HG02623 (cell line): ENCODE results near the gene STK36.
"Not testable (repeated sequence)": the region's sequence is repeated elsewhere in the genome, so short reads cannot be mapped to it uniquely, and the experiment has no call there.

Source experiments
- ATAC-seq: cut with Tn5 transposase; IDR thresholded peaks from one replicate; pipeline ENCODE4 v1.9.1; 2021; ENCODE audit warnings: moderate library complexity; ENCODE audit not compliant: unreplicated experiment

STK36 gene

GRCh38 chr2:218659258-218659987 lies 12.5 kb upstream of the STK36 start, which contains the start of the genes BCS1L and ZNF142:
Gene BCS1L, plus strand, starts transcription at chr2:218659683. Its CDS starts 1,305 bp downstream, at chr2:218660988.
Gene ZNF142, minus strand, starts transcription at chr2:218659623. Its CDS starts 3,194 bp downstream, at chr2:218656429.
- ATAC-seq, result peak; percentile 93

DNA sequence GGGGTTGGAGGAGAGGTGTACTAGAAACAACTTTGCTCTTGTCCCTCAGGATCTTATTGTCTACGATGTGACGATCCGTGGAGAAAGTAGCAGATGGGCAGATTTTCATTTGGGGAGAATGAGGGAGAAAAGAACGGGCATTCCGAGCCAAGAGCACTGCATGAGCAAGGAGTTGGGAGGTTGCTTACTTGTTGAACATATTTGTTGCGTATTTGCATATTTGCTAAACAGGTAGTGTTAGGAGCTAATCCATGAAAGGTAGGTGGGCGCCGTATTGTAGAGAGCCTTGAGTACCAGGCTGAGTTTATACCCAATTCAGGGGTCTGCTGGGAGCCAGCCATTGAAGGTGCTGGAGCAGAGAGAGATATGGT lies 11.9 kb upstream of the STK36 start:
- ATAC-seq, result no peak

GRCh38 chr2:218662377-218662776 lies 9.5 kb upstream of the STK36 start:
- ATAC-seq, result no peak

DNA sequence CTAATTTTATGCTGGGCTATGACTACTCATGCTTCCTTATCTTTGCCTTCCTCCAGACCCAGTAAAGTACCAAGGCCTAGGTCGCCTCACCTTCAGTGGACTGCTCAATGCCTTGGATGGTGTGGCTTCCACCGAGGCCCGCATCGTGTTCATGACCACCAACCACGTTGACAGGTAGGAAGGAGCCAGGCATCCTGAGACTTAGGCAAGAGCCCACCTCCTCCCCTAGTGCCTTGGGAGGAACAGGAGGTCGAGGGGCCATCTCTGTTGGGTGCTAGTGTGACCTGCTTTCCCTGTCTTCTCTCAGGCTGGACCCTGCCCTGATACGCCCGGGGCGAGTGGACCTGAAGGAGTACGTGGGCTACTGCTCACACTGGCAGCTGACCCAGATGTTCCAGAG lies 9.1 kb upstream of the STK36 start:
- ATAC-seq, result no peak

DNA sequence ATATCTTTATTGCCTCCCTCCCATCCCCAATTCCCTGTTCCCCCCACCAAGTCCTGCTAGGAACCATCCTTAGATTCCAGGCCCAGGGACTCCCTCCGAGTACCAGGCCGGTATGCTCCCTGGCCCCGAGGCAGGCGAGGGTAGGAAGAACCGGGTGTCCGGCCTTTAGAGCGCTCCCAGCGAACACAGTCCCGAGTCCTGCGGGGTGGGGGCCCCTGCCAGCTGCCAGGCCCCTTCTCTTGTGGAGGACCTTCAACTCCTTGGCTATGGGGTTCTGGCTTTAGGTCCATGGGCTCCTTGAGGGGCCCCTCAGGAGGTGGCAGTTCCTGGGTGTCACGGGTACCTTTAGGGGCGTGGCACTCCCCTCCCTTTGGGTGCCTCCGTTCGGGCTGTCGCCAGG lies 8.0 kb upstream of the STK36 start:
- no peak for ATAC-seq

DNA sequence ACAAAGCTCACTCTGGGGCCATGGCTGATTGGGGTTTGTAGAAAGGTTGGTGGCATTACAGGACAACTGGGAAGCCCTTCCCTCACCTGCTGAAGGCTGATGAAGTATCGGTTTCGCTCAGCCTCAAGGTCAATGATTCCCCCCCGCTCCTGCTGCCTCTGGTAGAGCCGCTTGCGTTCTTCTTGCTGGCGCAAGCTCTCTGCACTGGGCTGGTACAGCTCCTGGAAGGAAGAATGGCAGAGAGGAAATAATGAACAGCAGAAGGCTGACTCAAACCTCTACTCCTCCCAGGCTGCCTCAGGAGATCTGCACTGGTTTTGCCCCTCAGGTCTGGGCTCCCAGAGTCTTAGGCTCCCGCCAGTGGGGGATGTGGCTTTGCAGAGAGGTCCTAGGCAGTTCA lies 7.2 kb upstream of the STK36 start:
- no peak for ATAC-seq

DNA sequence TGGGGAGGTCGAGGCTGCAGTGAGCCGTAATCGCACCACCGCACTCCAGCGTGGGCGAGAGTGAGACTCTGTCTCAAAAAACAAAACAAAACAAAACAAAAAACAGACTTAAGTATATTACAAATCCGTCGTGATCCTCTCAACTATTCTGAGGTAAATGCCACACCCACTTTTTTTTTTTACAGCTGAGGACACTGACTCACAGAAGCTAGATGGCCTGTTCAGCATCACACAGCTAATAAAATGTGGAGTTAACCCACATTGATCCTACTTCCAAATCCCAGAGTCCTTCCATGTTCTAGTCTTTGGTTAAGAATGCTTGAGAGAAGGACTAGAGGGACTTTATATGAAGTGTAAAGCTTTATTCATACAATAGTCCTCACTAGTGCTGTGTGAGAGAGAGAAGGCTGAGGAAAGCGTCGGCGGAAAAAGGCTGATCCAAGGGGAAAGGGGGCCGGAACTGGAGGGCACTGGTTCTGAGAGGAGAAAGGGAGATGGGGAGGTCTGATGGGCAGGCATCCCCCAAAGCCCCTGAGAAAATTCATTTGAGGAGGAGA lies 711 bp upstream of the STK36 start:
- no peak for ATAC-seq

DNA sequence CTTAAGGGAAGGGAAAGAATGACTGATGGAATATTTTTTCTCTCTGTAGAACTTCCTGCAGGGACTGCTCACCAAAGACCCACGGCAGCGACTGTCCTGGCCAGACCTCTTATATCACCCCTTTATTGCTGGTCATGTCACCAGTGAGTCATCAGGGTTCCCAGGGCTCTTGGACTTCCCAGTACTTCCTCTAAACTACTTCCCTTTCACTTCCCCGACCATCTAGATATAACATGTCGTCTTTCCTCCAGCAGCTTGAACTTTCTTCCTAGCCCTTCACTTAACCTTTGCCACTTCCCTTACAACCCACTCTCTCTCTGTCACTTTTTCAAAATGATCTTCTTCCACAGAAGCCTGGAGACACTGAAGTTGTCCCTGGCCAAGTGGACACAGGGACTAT lies 7.2 kb downstream of the STK36 start:
- no peak for ATAC-seq

DNA sequence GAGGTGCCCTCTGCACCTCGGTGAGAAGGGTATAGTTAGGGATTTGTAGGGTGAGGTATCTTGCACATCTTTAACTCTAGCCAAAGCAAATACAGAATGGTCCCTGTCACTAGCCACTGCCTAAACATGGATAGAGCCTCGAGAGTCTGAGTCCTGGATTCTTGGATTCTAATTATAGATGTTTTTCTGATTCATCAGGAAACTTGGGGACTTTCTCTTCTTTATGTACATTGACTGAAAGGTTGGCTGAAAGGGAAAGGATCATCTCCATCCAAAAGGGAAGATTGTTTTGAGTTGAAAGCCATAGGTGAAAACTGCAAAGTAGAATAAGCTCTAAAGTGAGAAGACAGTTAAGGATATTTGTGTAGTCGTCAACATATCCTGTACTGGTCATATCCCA lies 8.2 kb downstream of the STK36 start:
- no peak for ATAC-seq

- not testable (repeated sequence) for ATAC-seq
These were observed 15.6 kb downstream of the STK36 start for GRCh38 chr2:218687400-218688060.

- no peak for ATAC-seq
These were observed 19.3 kb downstream of the STK36 start for GRCh38 chr2:218691234-218691633.

- no peak for ATAC-seq
These were observed 22.7 kb downstream of the STK36 start for GRCh38 chr2:218694405-218695145.

- no peak for ATAC-seq
These were observed 27.0 kb downstream of the STK36 start for GRCh38 chr2:218698885-218699284.

DNA sequence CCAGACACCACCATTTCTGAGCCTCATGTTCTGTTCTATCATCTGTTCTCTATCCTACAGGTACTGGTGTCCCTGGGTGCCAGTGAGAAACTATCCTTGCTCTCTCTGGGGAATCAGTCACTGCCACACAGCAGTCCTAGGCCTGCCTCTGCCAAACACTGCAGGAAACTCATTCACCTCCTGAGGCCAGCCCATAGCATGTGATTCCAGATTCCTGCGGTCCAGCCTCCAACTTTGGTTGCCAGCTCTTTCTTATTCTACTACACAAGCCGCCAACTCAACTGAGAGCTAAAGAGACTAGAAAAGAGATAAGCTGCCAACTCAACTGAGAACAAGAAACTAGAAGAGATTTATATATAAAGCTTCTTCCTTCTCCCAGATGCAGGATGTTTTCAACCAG lies 29.9 kb downstream of the STK36 start:
- ATAC-seq, result no peak

GRCh38 chr2:218703341-218703740 lies 31.5 kb downstream of the STK36 start:
- ATAC-seq, result no peak

DNA sequence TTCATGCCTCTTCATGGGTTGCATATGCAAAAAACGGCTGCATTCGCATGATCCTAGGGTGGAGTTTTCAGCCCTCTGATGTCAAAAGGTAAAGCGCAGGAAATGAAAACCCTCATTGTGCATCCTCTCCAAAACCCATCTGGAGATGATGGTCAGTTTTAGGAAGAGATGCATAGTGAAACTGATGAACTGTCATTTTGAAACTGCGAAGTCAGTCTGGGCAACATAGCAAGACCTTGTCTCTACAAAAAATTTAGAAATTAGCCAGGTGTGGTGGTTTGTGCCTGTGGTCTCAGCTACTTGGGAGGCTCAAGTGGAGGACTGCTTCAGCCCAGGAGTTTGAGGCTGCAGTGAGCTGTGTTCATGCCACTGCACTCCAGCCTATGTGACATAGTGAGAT lies 36.2 kb downstream of the STK36 start:
- ATAC-seq, result no peak

DNA sequence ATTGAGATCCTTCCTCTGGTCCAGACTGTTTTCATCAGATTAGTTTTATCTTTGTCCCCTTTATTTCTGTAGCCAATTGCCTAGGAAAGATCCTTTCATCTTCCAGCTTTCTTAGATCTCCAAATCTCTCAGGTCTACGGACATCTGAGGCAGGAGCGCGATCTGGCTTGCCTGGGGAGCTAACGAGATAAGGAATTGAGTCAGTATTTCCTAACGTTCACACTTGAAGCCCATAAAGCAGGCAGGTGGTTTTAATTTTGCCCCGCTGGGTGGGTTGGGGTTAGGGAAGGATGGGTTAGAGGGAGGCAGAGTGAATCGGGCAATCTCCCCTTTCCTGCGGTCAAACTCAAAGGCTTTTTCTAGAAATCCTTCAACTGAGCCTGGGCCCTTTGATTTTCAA lies 38.0 kb downstream of the STK36 start:
- no peak for ATAC-seq

- no peak for ATAC-seq
These were observed 38.4 kb downstream of the STK36 start for GRCh38 chr2:218710334-218710686.

- ATAC-seq, result peak; percentile 92
These were observed 39.0 kb downstream of the STK36 start, which contains the start of gene TTLL4 for GRCh38 chr2:218710687-218711549. Gene TTLL4, plus strand, starts transcription at chr2:218710835. Its CDS starts 26,842 bp downstream, at chr2:218737677.

DNA sequence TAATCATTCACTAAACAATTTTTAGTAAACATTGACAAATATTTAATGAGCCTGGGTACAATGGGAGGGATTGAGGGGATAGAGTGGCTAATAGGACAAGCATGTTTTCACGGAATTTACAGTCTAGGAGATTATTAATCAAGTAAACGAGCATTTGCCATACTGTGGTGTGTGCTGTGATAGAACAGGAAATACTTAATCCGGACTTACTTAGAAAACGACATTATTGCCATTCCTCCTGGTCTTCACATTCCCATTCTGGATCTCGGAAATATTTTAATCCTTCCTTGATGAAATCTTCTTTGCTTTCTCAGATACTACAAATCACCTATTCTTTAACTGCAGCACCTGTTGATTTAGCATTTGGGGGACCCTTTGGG lies 39.7 kb downstream of the STK36 start:
- ATAC-seq, result no peak

GRCh38 chr2:218713922-218714321 lies 42.0 kb downstream of the STK36 start:
- ATAC-seq, result no peak
